Stimulated activated naive CD4-positive, alpha-beta T cell (primary cell): ENCODE results near the gene HDAC8.
"Not testable (repeated sequence)": the region's sequence is repeated elsewhere in the genome, so short reads cannot be mapped to it uniquely, and the experiment has no call there.

Source experiments
- DNase-seq, 6 experiments: peaks; one replicate each; lab custom pipeline; 2025; lab: John Stamatoyannopoulos, UW

The HDAC8 gene

GRCh38 chrX:72376124-72376523, 196.5 kb downstream of the HDAC8 start:
- DNase-seq = no peak

DNA sequence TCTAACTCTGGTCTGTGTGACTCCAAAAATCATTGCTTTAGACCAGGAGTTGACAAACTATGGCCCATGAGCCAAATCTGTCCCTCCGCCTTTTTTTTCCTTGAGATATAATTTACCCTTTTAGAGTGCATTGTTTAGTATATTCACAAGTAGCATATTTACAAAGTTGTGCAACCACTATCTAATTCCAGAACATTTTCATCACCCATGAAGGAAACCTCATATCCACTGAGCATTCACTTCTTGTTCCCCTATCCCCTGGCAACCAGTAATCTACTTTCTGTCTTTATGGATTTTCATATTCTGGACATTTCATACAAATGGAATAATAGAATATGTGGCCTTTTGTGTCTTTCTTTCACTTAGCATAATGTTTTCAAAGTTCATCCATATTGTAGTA, 199.5 kb downstream of the HDAC8 start:
- DNase-seq = no peak

DNA sequence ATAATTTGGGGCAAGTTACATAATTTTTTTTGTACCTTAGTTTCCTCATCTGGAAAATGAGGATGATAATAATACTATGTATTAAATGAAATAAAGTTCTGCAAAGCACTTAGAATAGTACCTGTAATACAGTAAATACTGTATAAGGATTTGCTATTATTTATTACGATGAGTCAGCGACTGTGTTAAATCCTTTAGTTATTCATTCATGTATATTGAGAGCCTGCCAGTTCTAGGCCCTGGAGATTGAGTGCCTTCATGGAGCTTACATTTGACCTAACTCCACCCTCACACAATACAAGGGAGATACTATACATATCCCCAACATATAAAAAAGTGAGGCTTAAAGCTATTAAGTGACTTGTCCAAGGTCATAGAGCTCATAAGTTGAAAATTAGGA, 199.9 kb downstream of the HDAC8 start:
- no peak for DNase-seq

GRCh38 chrX:72371405-72371804, 201.2 kb downstream of the HDAC8 start:
- no peak for DNase-seq

- no peak for DNase-seq
Observed at GRCh38 chrX:72368796-72369195, 203.8 kb downstream of the HDAC8 start.

DNA sequence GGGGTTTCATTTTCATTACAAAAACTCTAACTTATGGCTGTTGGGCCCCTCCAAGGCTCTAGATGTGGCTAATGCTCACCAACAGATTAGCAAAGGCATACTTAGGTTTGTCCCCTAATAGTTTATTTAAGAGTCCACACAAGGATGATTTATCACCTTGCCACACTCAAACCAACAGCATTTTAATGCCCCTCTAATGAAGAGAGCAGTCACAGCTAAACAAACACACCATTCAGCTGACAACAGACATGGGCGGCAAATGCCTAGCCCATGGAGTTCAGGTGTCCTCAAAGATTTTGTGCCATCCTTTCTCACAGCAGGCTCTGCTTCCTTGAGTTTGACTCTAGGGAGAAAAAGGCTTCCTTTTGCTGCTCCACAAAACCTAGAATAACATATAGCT, 205.1 kb downstream of the HDAC8 start:
- DNase-seq = no peak

GRCh38 chrX:72366701-72367454, 205.8 kb downstream of the HDAC8 start:
- no peak for DNase-seq

- DNase-seq = no peak
Observed at GRCh38 chrX:72366178-72366577, 206.5 kb downstream of the HDAC8 start.

DNA sequence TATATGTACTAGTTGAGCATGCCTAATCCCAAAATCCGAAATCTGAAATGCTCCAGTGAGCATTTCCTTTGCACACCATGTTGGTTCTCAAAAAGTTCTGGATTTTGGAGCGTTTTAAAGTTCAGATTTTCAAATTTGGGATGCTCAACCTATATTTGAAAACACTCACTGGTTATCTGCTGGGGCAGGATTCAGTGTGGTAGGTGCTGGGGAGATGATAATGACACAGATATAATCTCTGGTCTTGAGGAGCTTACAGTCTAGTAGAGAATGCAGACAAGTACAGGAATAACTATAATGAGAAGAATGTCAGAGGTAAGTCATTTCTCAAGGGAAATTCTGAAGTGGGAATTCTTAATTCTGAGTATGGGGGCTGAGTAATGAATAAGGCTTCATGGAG, 207.5 kb downstream of the HDAC8 start:
- no peak for DNase-seq

GRCh38 chrX:72360326-72360725, 212.3 kb downstream of the HDAC8 start:
- DNase-seq = no peak

DNA sequence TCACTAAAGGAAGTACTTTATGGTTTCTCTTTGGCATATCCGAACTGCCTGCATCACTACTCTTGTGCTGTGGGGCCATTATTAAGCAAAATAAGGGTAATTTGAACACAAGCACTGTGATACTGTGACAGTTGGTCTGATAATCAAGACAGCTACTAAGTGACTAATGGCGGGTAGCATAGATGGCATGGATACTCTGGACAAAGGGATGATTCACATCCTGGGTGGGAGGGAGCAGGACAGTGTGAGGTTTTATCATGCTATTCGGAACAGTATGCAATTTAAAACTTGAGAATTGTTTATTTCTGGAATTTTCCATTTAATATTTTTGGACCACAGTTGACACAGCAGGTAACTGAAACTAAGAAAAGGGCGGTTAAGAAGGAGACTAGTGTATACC, 214.3 kb downstream of the HDAC8 start:
- no peak for DNase-seq

- no peak for DNase-seq
Observed at GRCh38 chrX:72352786-72353185, 219.9 kb downstream of the HDAC8 start.

GRCh38 chrX:72351606-72352334, 220.9 kb downstream of the HDAC8 start:
- DNase-seq = no peak

- DNase-seq = no peak
Observed at GRCh38 chrX:72349190-72349589, 223.5 kb downstream of the HDAC8 start.

GRCh38 chrX:72348247-72348979, 224.2 kb downstream of the HDAC8 start:
- no peak for DNase-seq

DNA sequence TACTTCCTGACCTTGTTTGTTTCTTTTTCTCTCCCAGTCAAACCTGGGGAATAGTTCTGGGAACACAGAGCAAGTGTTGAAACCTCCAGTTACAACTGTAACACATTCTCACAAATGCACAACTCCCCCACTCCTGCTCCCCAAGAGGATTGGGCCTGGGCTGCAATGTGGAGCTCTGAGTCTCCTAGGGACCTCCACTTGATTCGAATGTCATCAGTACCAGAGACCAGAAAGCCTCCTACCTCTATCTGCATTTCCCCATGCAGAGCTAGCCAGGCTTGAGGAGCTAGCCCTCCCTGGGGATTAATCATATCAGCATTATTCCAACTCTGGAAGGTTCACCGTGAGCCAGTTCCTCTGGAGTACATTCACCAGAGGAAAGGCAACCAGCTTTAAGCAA, 225.3 kb downstream of the HDAC8 start:
- no peak for DNase-seq

DNA sequence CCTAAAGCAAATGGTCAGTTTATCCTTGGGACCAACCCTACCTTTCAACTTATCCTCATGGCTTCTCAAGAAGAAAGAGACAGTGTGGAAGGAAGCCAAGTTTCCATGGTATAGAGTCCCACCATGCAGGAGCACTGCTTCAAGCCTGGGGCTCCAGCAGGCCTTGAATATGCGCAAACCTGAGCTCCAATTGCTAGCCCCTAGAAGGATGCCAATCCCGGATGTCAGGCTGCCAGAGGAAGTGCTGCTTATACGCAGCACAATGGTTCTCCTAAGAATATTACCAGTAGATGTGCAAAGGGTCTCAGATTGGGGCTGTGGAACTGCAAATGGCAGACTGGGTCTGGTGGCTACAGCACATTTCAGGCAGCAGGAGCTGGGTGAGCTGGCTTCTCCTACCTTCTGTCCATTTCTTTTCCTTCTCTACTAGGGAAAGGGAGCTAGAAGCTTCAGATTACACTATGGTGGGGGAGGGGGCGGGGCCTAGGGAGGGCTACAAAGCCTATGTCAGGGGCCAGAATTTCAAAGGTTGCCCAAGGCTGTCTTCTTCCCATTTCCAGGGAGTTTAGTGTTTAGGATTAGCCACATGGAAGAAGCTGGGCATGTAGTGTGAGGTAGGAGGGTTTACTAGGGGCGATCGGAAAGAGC, 226.2 kb downstream of the HDAC8 start:
- no peak for DNase-seq

- no peak for DNase-seq
Observed at GRCh38 chrX:72340626-72341025, 232.0 kb downstream of the HDAC8 start.

DNA sequence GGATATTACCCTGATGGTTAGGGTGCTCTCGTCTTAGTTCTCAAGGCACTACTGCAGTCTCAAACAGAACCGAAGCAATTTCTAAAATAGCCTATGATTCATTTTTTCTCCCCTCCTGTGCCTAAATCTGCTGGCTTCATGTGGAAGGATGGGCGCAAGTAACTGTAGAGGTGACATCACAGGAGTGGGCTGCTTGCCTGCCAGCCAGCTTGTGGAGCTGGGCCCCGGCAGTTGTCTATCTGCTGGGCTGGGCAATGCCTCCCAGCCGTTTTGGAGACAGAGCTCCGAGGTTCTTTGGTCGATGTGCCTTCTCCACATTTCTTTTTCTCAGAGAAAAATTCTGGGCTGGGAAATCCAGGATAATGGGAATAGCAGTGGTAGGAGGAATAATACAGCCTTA, 232.6 kb downstream of the HDAC8 start:
- DNase-seq = no peak

DNA sequence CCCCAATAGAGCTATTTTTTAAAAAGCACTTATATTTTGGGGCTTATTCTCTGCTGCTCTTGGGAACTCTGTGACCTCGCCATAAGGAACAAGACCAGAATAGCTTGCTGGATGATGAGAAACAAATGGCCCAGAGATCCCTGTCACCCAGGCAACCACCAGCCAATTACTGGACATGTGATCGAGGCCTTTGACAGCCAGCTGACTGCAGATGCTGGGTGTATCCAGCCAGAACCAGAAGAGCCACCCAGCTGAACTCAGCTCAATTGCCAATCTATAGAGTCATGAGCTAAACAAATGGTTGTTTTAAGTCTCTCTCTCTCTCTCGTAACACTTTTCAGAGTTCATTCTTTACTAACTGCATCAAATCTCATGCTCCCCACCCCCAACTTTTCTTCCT, 242.5 kb downstream of the HDAC8 start:
- no peak for DNase-seq

GRCh38 chrX:72326605-72327300, 245.9 kb downstream of the HDAC8 start:
- no peak for DNase-seq

- DNase-seq = not testable (repeated sequence)
Observed at GRCh38 chrX:72319651-72320050, 253.0 kb downstream of the HDAC8 start.
